ENCODE measurements around the gene ADPRM. TPM values are rescaled to one million over a fixed set of nuclear protein-coding genes. Genes with fewer than 3 reads are reported as not detected.
"Not testable (repeated sequence)": the region's sequence is repeated elsewhere in the genome, so short reads cannot be mapped to it uniquely, and the experiment has no call there.

Gene ADPRM
- total RNA-seq, 2 experiments from 2014 or later: 12.4 to 13.5 TPM

GRCh38 chr17:10664571-10664970 is 32.8 kb upstream of the ADPRM start:
- Mint-ChIP-seq H3K27ac (no peak overlapping the region), H3K36me3 (peaks cover 9% of the 10 kb centered on the region), H3K4me3 (no peak overlapping the region), H3K9me3 (no peaks in the 10 kb centered on the region), H3K27me3 (no peaks in the 10 kb centered on the region), H3K4me1 (ENCODE audit: low read depth) (no peaks in the 10 kb centered on the region)
- CTCF ChIA-PET: interaction anchor here (1.4 to 1.6 kb wide), 3 partner anchors 18 to 36 kb away, joined by 4 to 11 read pairs (median 5); no protein-coding TSS in a partner anchor
- intact Hi-C loops (cut with micrococcal nuclease): no loop called here
- POLR2A ChIA-PET: no interaction called here
- no peak for DNase-seq

- H3K27ac Mint-ChIP-seq: no peak overlapping the region
- H3K27me3 Mint-ChIP-seq: no peaks in the 10 kb centered on the region
- no peaks in the 10 kb centered on the region for H3K9me3 Mint-ChIP-seq
- ChIA-PET CTCF (interaction anchor here (0.6 to 0.8 kb wide), 2 partner anchors 14 to 1238 kb away, joined by 4 read pairs; no protein-coding TSS in a partner anchor), POLR2A (no interaction called here)
- DNase-seq: no peak
- intact Hi-C loops (cut with micrococcal nuclease): no loop called here
- H3K4me1 Mint-ChIP-seq (ENCODE audit: low read depth): no peaks in the 10 kb centered on the region
- peaks cover 9% of the 10 kb centered on the region for H3K36me3 Mint-ChIP-seq
- no peak overlapping the region for H3K4me3 Mint-ChIP-seq
Observed at GRCh38 chr17:10666906-10667305, 30.5 kb upstream of the ADPRM start.

- CTCF ChIA-PET: no interaction called here
- H3K9me3 Mint-ChIP-seq: no peaks in the 10 kb centered on the region
- no peak for DNase-seq
- peaks cover 9% of the 10 kb centered on the region for H3K36me3 Mint-ChIP-seq
- no peak overlapping the region for H3K4me3 Mint-ChIP-seq
- no peaks in the 10 kb centered on the region for H3K4me1 Mint-ChIP-seq (ENCODE audit: low read depth)
- POLR2A ChIA-PET: no interaction called here
- intact Hi-C loops (cut with micrococcal nuclease): no loop called here
- H3K27me3 Mint-ChIP-seq: no peaks in the 10 kb centered on the region
- H3K27ac Mint-ChIP-seq: no peak overlapping the region
Observed at GRCh38 chr17:10668775-10669174, 28.6 kb upstream of the ADPRM start.

GRCh38 chr17:10673312-10673711 is 24.1 kb upstream of the ADPRM start:
- no peak for DNase-seq
- H3K4me3 Mint-ChIP-seq: no peak overlapping the region
- no peak overlapping the region for H3K27ac Mint-ChIP-seq
- H3K27me3 Mint-ChIP-seq: no peaks in the 10 kb centered on the region
- intact Hi-C loops (cut with micrococcal nuclease): no loop called here
- peaks cover 11% of the 10 kb centered on the region for H3K36me3 Mint-ChIP-seq
- POLR2A ChIA-PET: no interaction called here
- no peaks in the 10 kb centered on the region for H3K4me1 Mint-ChIP-seq (ENCODE audit: low read depth)
- H3K9me3 Mint-ChIP-seq: no peaks in the 10 kb centered on the region
- CTCF ChIA-PET: interaction anchor here (1.2 kb wide), 1 partner anchor 26 kb away, joined by 6 read pairs; no protein-coding TSS in a partner anchor

- Mint-ChIP-seq H3K4me3 (no peak overlapping the region), H3K4me1 (ENCODE audit: low read depth) (no peaks in the 10 kb centered on the region), H3K36me3 (peaks cover 17% of the 10 kb centered on the region), H3K27me3 (no peaks in the 10 kb centered on the region), H3K9me3 (no peaks in the 10 kb centered on the region), H3K27ac (no peak overlapping the region)
- ChIA-PET POLR2A (no interaction called here), CTCF (interaction anchor here (0.6 to 2.3 kb wide), 2 partner anchors 21 to 28 kb away, joined by 3 to 9 read pairs; no protein-coding TSS in a partner anchor)
- intact Hi-C loops (cut with micrococcal nuclease): no loop called here
- DNase-seq: no peak
Observed at GRCh38 chr17:10674704-10675103, 22.7 kb upstream of the ADPRM start.

GRCh38 chr17:10681866-10682446 is 15.4 kb upstream of the ADPRM start:
- CTCF ChIA-PET: interaction anchor here (0.7 to 3.0 kb wide), 2 partner anchors 35 to 50 kb away, joined by 3 to 19 read pairs; no protein-coding TSS in a partner anchor
- Mint-ChIP-seq H3K4me1 (ENCODE audit: low read depth) (no peaks in the 10 kb centered on the region), H3K4me3 (no peak overlapping the region), H3K9me3 (no peaks in the 10 kb centered on the region), H3K27me3 (no peaks in the 10 kb centered on the region), H3K27ac (no peak overlapping the region), H3K36me3 (peaks cover 52% of the 10 kb centered on the region)
- DNase-seq: no peak
- intact Hi-C loops (cut with micrococcal nuclease): no loop called here
- POLR2A ChIA-PET: no interaction called here

GRCh38 chr17:10683853-10684252 is 13.5 kb upstream of the ADPRM start:
- ChIA-PET POLR2A (interaction anchor here (0.6 kb wide), 1 partner anchor 608 kb away, joined by 4 read pairs; no protein-coding TSS in a partner anchor), CTCF (interaction anchor here (0.7 to 3.0 kb wide), 13 partner anchors 9 to 161 kb away, joined by 3 to 20 read pairs (median 4); no protein-coding TSS in a partner anchor)
- H3K36me3 Mint-ChIP-seq: peaks cover 50% of the 10 kb centered on the region
- no peaks in the 10 kb centered on the region for H3K9me3 Mint-ChIP-seq
- H3K27ac Mint-ChIP-seq: no peak overlapping the region
- H3K4me3 Mint-ChIP-seq: no peak overlapping the region
- DNase-seq: no peak
- peaks cover 5% of the 10 kb centered on the region for H3K4me1 Mint-ChIP-seq (ENCODE audit: low read depth)
- intact Hi-C loops (cut with micrococcal nuclease): no loop called here
- H3K27me3 Mint-ChIP-seq: no peaks in the 10 kb centered on the region

- Mint-ChIP-seq H3K27me3 (no peaks in the 10 kb centered on the region), H3K4me3 (no peak overlapping the region), H3K27ac (no peak overlapping the region), H3K9me3 (no peaks in the 10 kb centered on the region), H3K4me1 (ENCODE audit: low read depth) (peaks cover 25% of the 10 kb centered on the region), H3K36me3 (peaks cover 58% of the 10 kb centered on the region)
- no peak for DNase-seq
- intact Hi-C loops (cut with micrococcal nuclease): no loop called here
- CTCF ChIA-PET: interaction anchor here (1.3 to 1.5 kb wide), 2 partner anchors 41 to 70 kb away, joined by 5 to 6 read pairs; no protein-coding TSS in a partner anchor
- POLR2A ChIA-PET: no interaction called here
Observed at GRCh38 chr17:10687499-10687898, 9.9 kb upstream of the ADPRM start.

- intact Hi-C loops (cut with micrococcal nuclease): loop anchor here (5.0 kb wide), 2 partner anchors 49 to 1301 kb away; partner anchors contain the start of gene ZNF18
- CTCF ChIA-PET: interaction anchor here (0.7 to 2.0 kb wide), 3 partner anchors 12 to 51 kb away, joined by 3 to 10 read pairs (median 3); no protein-coding TSS in a partner anchor
- POLR2A ChIA-PET: interaction anchor here (1.0 kb wide), 1 partner anchor 88 kb away, joined by 3 read pairs; no protein-coding TSS in a partner anchor
- H3K36me3 Mint-ChIP-seq: peaks cover 35% of the 10 kb centered on the region
- H3K27ac Mint-ChIP-seq, H3K27me3 Mint-ChIP-seq, H3K9me3 Mint-ChIP-seq, DNase-seq: not testable (repeated sequence)
- H3K4me1 Mint-ChIP-seq (ENCODE audit: low read depth): peaks cover 46% of the 10 kb centered on the region
- H3K4me3 Mint-ChIP-seq: peak overlapping the region; percentile 92
Observed at GRCh38 chr17:10695875-10696407, 1.5 kb upstream of the ADPRM start.

- Mint-ChIP-seq H3K27me3 (no peaks in the 10 kb centered on the region), H3K9me3 (no peaks in the 10 kb centered on the region), H3K4me1 (ENCODE audit: low read depth) (peaks cover 52% of the 10 kb centered on the region), H3K27ac (peak overlapping the region; percentile 93), H3K4me3 (peak overlapping the region; percentile 92), H3K36me3 (peaks cover 23% of the 10 kb centered on the region)
- ChIA-PET POLR2A (no interaction called here), CTCF (no interaction called here)
- intact Hi-C loops (cut with micrococcal nuclease): loop anchor here (5.0 kb wide), 2 partner anchors 51 to 1299 kb away; partner anchors contain the start of gene ZNF18
- no peak for DNase-seq
Observed at GRCh38 chr17:10698096-10698818, 863 bp downstream of the ADPRM start.

GRCh38 chr17:10699856-10700255 is 2.5 kb downstream of the ADPRM start:
- Mint-ChIP-seq H3K27ac (peak overlapping the region; percentile 90), H3K4me1 (ENCODE audit: low read depth) (peaks cover 56% of the 10 kb centered on the region), H3K9me3 (no peaks in the 10 kb centered on the region), H3K4me3 (peak overlapping the region; percentile 66), H3K36me3 (peaks cover 15% of the 10 kb centered on the region), H3K27me3 (no peaks in the 10 kb centered on the region)
- peak; percentile 26 for DNase-seq
- intact Hi-C loops (cut with micrococcal nuclease): loop anchor here (5.0 kb wide), 2 partner anchors 53 to 1297 kb away; partner anchors contain the start of gene ZNF18
- POLR2A ChIA-PET: no interaction called here
- CTCF ChIA-PET: interaction anchor here (1.1 kb wide), 1 partner anchor 16 kb away, joined by 3 read pairs; no protein-coding TSS in a partner anchor

- peaks cover 56% of the 10 kb centered on the region for H3K4me1 Mint-ChIP-seq (ENCODE audit: low read depth)
- no peak for DNase-seq
- H3K36me3 Mint-ChIP-seq: peaks cover 24% of the 10 kb centered on the region
- CTCF ChIA-PET: interaction anchor here (0.9 to 1.6 kb wide), 4 partner anchors 9 to 56 kb away, joined by 3 to 5 read pairs (median 4); no protein-coding TSS in a partner anchor
- no peaks in the 10 kb centered on the region for H3K9me3 Mint-ChIP-seq
- intact Hi-C loops (cut with micrococcal nuclease): no loop called here
- no peaks in the 10 kb centered on the region for H3K27me3 Mint-ChIP-seq
- H3K27ac Mint-ChIP-seq: peak overlapping the region; percentile 54
- POLR2A ChIA-PET: no interaction called here
- no peak overlapping the region for H3K4me3 Mint-ChIP-seq
Observed at GRCh38 chr17:10702574-10702973, 5.2 kb downstream of the ADPRM start.
